UCSD-AML1 (cell line): ENCODE measurements around the gene SLCO2A1.
A peak's percentile ranks its signal among the peaks of the same experiment; 100 is the strongest.

Experiments used
- DNase-seq: peaks from one replicate; lab custom pipeline; 2025; ENCODE audit not compliant: unreplicated experiment; lab: John Stamatoyannopoulos, UW

SLCO2A1 gene

GRCh38 chr3:133887803-133888703, 141.7 kb downstream of the SLCO2A1 start:
- peak; percentile 57 for DNase-seq

GRCh38 chr3:133887074-133887802, 142.5 kb downstream of the SLCO2A1 start:
- no peak for DNase-seq

- DNase-seq, result no peak
These were observed 143.5 kb downstream of the SLCO2A1 start for GRCh38 chr3:133886031-133886722.

GRCh38 chr3:133884887-133885711, 144.6 kb downstream of the SLCO2A1 start:
- no peak for DNase-seq

- no peak for DNase-seq
These were observed 145.5 kb downstream of the SLCO2A1 start for GRCh38 chr3:133884054-133884886.

GRCh38 chr3:133883641-133884040, 146.1 kb downstream of the SLCO2A1 start:
- DNase-seq, result no peak

GRCh38 chr3:133882986-133883586, 146.6 kb downstream of the SLCO2A1 start:
- DNase-seq, result no peak

GRCh38 chr3:133881939-133882825, 147.5 kb downstream of the SLCO2A1 start:
- DNase-seq, result peak; percentile 71

- DNase-seq, result no peak
These were observed 148.2 kb downstream of the SLCO2A1 start for GRCh38 chr3:133881492-133881891.

- DNase-seq, result no peak
These were observed 148.8 kb downstream of the SLCO2A1 start for GRCh38 chr3:133880886-133881455.

- peak; percentile 71 for DNase-seq
These were observed 149.4 kb downstream of the SLCO2A1 start for GRCh38 chr3:133880287-133880686.

- no peak for DNase-seq
These were observed 151.2 kb downstream of the SLCO2A1 start for GRCh38 chr3:133878518-133878917.
